Urinary bladder (tissue), 4 donors: ENCODE measurements around the gene CAP2. TPM values are rescaled to one million over a fixed set of nuclear protein-coding genes. Genes with fewer than 3 reads are reported as not detected.
"Not testable (repeated sequence)": the region's sequence is repeated elsewhere in the genome, so short reads cannot be mapped to it uniquely, and the experiment has no call there.

Experiments used
- DNase-seq: peaks from one replicate; pipeline ENCODE4 v3.0.0-alpha.2; 2015; ENCODE audit errors: extremely low spot score
- H3K27ac ChIP-seq: one replicate; pipeline ENCODE4 v1.5.1; 2013; ENCODE audit warnings: low read depth, mild to moderate bottlenecking, moderate library complexity
- H3K36me3 ChIP-seq: one replicate; pipeline ENCODE4 v1.6.1; 2013; ENCODE audit warnings: mild to moderate bottlenecking, moderate library complexity; ENCODE audit not compliant: insufficient read depth
- H3K4me1 ChIP-seq: one replicate; pipeline ENCODE4 v1.6.1; 2013; ENCODE audit warnings: mild to moderate bottlenecking, moderate library complexity; ENCODE audit not compliant: insufficient read depth
- H3K4me3 ChIP-seq: one replicate; pipeline ENCODE4 v1.5.1; 2013; ENCODE audit warnings: low read depth, low read length
- WGBS: extraction: QIAGEN DNeasy Blood & Tissue Kit; methylation state at CpG from one replicate; pipeline ENCODE4 v1.1.7; 2013; 5-methylcytosine and 5-hydroxymethylcytosine counted together
- polyA plus RNA-seq: library from polyadenylated mRNA; stranded (reverse); fragments of 200-250 nt; gene quantifications from one replicate; pipeline ENCODE4 v1.2.3, GENCODE V29; 2013
- total RNA-seq: library from RNA; depleted of rRNA; stranded (reverse); fragments of >200 nt; gene quantifications from one replicate; pipeline ENCODE4 v1.2.3, GENCODE V29; 2014
- donor health status: healthy with polysubstance abuse.
- donor health status: healthy.

The CAP2 gene
- total and polyA plus RNA-seq, 2 donors, result 19.0 to 34.3 TPM

DNA sequence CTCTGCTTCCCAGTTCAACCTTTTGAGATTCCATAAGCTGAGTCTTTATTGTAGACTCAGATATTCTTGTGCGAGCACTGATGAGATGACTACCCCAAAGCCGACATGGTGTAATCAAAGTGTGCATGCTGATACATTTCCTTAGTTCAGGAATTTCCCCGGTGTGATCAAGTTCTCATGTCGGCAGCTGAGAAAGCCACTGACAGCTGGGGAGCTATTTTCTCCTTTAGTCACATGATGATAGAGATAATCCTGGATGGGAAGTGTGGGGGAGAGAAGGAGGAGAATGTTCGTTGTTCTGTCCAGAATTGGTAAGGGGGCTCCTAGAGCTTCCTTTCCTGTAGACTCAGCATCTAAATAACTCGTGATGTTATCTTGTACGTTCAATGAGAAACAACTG is 7.7 kb upstream of the CAP2 start:
- no peaks in the 10 kb centered on the region for H3K36me3 ChIP-seq
- no peak overlapping the region for H3K27ac ChIP-seq
- 63% methylated on average over 7 of the region's 7 CpGs for WGBS
- H3K4me1 ChIP-seq, result no peaks in the 10 kb centered on the region
- no peak overlapping the region for H3K4me3 ChIP-seq
- no peak for DNase-seq

DNA sequence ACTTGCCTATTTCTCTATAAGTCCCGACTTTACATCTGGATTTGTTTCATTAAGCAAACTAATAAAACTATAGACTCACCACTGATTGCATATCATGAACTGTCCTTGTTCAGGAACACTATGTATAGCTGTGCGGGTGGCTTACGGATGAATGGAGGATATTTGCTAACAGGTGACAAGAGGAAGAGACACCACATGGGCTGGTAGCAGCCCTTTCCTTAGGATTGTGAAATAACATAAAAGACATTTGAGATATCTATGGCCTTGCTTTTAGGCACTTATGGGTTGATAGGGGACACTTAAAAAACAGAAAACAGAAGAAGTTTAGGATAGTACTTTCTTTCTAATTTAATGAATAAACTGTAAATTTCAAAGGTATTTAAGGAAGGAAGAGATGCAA is 5.0 kb upstream of the CAP2 start:
- Histone ChIP-seq H3K27ac (no peak overlapping the region), H3K4me1 (no peaks in the 10 kb centered on the region), H3K4me3 (no peak overlapping the region), H3K36me3 (no peaks in the 10 kb centered on the region)
- no peak for DNase-seq
- WGBS, result 53% methylated on average over 3 of the region's 3 CpGs

DNA sequence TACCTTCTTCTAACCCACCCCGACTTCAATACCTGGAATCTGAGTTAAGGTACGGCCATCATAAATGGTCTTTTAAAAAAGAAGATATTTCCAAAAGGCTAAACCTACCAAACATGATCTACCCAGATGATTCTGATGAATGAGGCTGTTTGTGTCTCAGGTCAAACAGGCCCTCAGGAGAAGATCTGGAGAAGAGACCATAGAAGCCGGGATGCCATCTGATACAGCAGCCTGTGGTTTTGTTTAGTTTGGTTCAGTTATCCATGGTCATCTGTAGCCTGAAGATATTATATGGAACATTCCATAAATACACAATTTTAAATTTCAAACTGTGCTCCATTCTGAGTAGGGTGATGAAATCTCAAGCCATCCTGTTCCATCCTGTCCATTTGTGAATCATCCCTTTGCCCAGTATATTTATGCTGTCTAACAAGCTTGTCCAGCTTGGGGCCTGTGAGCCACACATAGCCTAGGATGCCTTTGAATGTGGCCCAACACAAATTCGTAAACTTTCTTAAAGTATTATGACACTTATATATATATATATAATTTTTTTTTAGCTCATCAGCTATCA is 4.0 kb upstream of the CAP2 start:
- no peaks in the 10 kb centered on the region for H3K36me3 ChIP-seq

DNA sequence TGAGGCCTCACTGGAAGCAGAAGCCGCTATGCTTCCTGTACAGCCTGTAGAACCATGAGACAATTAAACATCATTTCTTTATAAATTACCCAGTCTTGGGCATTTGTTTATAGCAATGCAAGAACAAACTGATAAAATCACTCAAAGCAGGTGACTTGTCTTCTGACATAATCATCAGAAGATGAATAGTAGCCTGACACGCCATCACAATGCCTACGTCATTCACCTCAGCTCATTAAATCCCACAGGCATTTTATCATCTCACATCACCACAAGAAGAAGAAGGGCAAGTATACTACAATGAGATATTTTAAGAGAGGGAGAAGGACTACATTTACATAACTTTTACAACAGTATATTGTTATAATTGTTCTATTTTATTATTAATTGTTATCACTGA is 3.1 kb upstream of the CAP2 start:
- DNase-seq, result no peak
- Histone ChIP-seq H3K27ac (no peak overlapping the region), H3K36me3 (no peaks in the 10 kb centered on the region), H3K4me1 (no peaks in the 10 kb centered on the region), H3K4me3 (no peak overlapping the region)
- 92% methylated on average over 3 of the region's 3 CpGs for WGBS

More for the DNA sequence above, 4.0 kb upstream of the CAP2 start:
- no peak overlapping the region for H3K27ac ChIP-seq
- WGBS, result 93% methylated on average over 4 of the region's 4 CpGs
- H3K4me1 ChIP-seq, result no peaks in the 10 kb centered on the region
- no peak overlapping the region for H3K4me3 ChIP-seq
- DNase-seq, result no peak

DNA sequence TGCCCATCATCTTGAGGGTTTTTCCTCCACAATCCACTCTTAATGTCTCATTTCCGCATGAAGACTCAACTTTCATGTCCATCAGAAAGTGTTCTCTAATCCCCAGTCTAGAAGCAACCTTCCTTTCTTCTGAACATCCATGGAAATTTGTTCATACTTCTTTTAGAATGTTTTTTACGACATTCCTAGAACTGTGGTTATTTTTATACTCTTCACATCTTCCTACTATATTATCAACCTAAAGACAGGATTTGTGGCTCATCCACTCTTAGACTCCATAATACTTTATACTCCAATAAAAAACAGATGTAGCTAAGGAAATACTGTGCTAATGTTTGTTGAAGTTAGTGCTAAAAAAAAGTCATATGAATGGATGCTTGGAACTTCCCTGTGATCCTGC is 1.4 kb upstream of the CAP2 start:
- Histone ChIP-seq H3K36me3 (no peaks in the 10 kb centered on the region), H3K4me1 (no peaks in the 10 kb centered on the region), H3K4me3 (no peak overlapping the region), H3K27ac (no peak overlapping the region)
- no peak for DNase-seq
- 87% methylated on average over 2 of the region's 2 CpGs for WGBS

DNA sequence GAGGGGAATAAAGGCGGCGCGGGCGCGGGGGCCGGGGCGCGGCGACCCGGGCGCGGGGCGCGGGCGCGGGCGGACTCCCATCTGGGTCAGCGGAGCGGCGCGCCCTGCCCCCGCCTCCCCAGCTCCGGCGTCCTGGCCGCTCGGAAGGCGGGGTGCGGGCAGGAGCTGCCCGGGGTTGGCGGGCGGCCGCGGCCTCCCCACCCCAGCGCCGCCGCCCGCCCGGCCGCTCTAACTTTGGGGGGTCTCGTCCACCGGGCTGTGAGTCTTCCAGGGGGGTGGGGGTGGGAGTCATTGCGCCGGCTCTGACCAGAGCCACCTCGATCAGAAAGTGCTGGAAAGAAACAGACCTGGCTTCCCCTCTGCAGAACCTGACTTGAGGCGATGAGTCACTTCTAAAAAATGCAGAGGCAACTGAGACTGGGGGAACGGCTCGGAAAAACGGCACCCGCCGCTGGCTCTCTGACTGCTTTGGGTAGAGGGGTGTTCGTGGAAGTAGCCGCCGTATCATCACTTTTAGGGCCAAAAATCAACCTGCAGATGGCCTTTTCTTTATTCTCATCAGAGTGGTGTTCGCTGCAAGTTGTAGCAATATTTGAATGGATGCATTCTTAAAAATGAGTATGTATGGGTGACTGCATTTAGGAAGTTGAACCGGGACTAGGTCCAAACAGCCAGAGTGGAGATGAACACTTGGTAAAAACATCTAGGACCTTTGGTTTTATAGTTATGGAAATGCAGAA is 667 bp downstream of the CAP2 start:
- WGBS, result 1% methylated on average over 50 of the region's 55 CpGs
- Histone ChIP-seq H3K4me3 (peak overlapping the region; percentile 86), H3K36me3 (no peaks in the 10 kb centered on the region), H3K27ac (peak overlapping the region; percentile 56), H3K4me1 (no peaks in the 10 kb centered on the region)
- peak; percentile 48 for DNase-seq

DNA sequence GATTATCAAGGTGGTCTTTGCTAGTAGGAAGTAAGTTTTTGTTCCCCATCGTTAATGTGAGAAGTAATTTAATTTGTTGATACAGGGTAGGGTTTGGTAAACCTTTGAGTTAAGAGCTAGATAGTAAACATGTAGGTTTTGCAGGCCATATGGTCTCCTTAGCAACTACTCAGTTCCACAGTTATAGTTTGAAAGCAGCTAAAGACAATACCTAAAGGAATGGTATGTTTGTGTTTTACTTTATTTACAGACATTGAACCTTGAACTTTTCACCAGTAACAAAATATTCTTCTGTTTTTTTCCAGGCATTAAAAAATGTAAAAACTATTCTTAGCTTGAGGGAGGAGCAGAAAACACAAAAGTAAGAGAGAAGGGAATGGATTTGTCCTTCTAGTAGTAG is 1.7 kb downstream of the CAP2 start:
- no peak for DNase-seq
- Histone ChIP-seq H3K4me1 (no peaks in the 10 kb centered on the region), H3K27ac (no peak overlapping the region), H3K4me3 (no peak overlapping the region), H3K36me3 (no peaks in the 10 kb centered on the region)
- 50% methylated on average over 1 of the region's 1 CpG for WGBS

DNA sequence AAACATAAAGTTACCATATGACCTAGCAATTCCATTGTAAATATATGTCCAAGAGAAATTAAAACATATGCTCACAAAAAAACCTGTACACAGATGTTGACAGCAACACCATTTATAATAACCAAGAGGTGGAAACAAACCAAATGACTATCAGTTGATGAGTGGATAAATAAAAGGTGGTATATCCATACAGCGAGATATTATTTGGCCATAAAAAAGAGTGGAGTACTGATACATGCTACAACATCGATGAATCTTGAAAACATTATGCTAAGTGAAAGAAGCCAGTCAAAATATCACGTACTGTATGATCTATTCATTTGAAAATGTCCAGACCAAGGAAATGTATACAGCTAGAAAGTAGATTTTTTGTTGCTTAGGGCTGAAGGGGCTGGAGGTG is 2.9 kb downstream of the CAP2 start:
- Histone ChIP-seq H3K27ac (no peak overlapping the region), H3K4me1 (no peaks in the 10 kb centered on the region), H3K4me3 (no peak overlapping the region), H3K36me3 (no peaks in the 10 kb centered on the region)
- WGBS, result 97% methylated on average over 3 of the region's 3 CpGs
- no peak for DNase-seq

DNA sequence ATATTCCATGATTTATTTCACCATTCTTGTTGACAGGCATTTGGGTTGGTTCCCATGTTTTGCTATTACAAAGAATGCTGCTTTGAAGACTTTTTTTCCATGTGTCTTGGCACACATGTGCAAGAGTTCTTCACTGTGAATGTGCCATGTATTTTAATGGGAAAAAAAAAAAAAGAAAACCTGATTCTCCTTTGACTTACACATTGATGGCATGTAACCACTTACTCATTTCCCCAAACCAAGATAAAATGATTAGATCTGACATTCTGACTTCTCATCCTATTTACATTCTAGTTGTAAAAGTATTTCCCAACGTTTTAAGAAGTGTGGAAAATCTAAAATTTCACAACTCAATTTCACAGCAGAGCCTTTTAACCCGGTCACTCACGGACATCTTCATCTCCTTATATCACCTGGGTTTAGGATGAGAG is 4.4 kb downstream of the CAP2 start:
- no peaks in the 10 kb centered on the region for H3K4me1 ChIP-seq
- DNase-seq, result no peak
- H3K4me3 ChIP-seq, result no peak overlapping the region
- no peaks in the 10 kb centered on the region for H3K36me3 ChIP-seq
- H3K27ac ChIP-seq, result no peak overlapping the region
- 64% methylated on average over 3 of the region's 3 CpGs for WGBS

DNA sequence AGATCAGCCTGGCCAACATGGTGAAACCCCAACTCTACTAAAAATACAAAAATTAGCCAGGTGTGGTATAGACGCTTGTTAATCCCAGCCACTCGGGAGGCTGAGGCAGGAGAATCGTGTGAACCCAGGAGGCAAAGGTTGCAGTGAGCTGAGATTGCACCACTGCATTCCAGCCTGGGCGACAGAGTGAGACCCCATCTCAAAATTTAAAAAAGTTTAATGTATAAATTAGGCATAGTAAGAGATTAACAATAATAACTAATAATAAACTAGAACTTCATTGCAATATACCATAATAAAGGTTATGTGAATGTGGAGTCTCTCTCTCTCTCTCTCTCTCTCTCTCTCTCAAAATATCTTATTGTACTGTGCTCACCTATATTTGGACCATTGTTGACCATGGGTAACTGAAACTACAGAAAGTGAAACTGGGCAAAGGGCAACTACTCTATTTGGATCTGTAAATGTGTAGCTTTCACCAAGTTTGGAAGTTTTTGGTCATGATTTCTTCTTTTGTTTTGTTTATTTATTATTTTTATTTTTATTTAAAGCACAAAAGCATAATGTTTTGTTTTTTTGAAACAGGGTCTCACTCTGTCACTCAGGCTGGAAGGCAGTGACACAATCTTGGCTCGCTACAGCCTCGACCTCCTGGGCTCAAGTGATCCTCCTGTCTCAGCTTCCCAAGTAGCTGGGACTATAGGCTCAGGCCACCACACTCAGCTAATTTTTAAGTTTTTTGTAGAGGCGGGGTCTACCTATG is 12.0 kb downstream of the CAP2 start:
- H3K27ac ChIP-seq, DNase-seq: not testable (repeated sequence)
- WGBS, result 86% methylated on average over 7 of the region's 7 CpGs

DNA sequence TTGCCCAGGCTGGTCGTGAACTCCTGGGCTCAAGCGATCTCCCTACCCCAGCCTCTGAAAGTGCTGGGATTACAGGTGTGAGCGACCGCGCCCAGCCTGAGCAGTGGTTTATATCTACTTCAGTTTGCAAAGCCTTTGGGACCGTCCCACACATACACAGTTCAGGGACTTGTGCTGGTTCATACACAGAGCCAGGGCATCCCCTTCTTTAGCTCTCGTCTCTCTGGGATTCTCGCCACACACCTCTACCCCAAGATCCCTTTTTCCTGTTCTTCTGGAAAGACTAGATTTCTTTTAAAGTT is 12.5 kb downstream of the CAP2 start:
- H3K27ac ChIP-seq, result no peak overlapping the region
- no peak for DNase-seq
- H3K36me3 ChIP-seq, result no peaks in the 10 kb centered on the region
- H3K4me1 ChIP-seq, result no peaks in the 10 kb centered on the region
- H3K4me3 ChIP-seq, result no peak overlapping the region
- 88% methylated on average over 8 of the region's 8 CpGs for WGBS

More for the DNA sequence above, 12.0 kb downstream of the CAP2 start:
- H3K4me1 ChIP-seq, H3K36me3 ChIP-seq, H3K4me3 ChIP-seq: not testable (repeated sequence)

DNA sequence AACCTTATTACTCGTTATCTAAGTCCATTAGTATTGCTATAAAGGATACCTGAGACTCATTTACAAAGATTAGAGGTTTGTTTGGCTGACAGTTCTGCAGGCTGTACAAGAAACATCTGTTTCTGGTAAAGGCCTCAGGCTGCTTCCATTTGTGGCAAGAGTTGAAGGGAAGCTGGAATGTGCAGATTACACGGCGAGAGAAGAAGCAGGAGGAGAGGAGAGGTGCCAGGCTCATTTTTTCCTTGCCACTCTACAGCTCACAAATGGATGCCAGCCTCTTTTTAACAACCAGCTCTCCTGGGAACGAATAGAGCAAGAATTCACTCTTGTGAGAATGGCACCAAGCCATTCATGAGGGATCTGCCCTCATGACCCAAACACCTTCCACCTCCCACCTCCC is 14.7 kb downstream of the CAP2 start:
- H3K4me3 ChIP-seq, result no peak overlapping the region
- WGBS, result 55% methylated on average over 4 of the region's 4 CpGs
- no peaks in the 10 kb centered on the region for H3K36me3 ChIP-seq
- no peaks in the 10 kb centered on the region for H3K4me1 ChIP-seq
- H3K27ac ChIP-seq, result no peak overlapping the region
- DNase-seq, result no peak

DNA sequence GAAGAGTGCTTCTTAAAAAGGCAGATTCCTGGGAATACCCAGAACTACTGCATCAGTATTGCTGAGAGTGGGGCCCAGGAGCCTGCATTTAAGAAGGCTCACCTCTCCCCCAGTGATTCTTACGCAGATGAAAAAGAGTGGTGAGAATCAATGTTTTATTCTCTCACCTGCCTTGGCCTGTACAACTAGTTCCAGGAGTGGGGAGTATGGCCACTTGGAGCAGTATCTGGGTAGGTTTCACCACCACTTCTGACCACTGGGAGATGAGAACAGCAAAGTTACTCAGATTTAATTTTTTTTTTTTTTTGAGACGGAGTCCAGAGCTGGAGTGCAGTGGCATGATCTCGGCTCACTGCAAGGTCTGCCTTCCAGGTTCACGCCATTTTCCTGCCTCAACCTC is 16.9 kb downstream of the CAP2 start:
- no peaks in the 10 kb centered on the region for H3K4me1 ChIP-seq
- 99% methylated on average over 4 of the region's 4 CpGs for WGBS
- no peak overlapping the region for H3K27ac ChIP-seq
- DNase-seq, result no peak
- H3K4me3 ChIP-seq, result no peak overlapping the region
- no peaks in the 10 kb centered on the region for H3K36me3 ChIP-seq

DNA sequence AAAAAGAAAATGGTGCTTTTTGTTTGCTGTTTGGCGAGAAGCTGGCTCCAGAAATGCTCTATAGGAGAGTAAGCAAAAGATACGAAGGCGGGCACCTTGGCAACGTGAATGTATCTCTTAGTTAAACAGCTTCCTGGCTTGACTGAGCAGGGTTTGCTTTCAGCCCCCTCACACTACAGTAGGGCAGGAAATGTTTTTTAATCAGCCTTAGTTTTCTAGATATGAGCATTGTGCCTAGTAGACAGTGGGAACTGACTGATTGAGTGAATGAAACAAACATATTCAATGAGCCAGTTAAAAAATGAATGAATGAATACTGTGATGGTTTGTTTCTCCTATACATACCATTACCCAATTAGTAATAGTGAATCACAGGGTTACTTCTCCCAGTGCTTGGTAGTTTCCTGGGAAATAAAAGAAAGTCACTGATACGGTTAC is 19.9 kb downstream of the CAP2 start:
- WGBS, result 69% methylated on average over 5 of the region's 5 CpGs
- Histone ChIP-seq H3K4me3 (no peak overlapping the region), H3K36me3 (no peaks in the 10 kb centered on the region), H3K4me1 (no peaks in the 10 kb centered on the region), H3K27ac (no peak overlapping the region)
- DNase-seq, result no peak
